Activated T-cell treated with anti-CD3 and anti-CD28 coated beads for 48 hours (primary cell): ENCODE measurements around the gene HOMEZ.
"Not testable (repeated sequence)": the region's sequence is repeated elsewhere in the genome, so short reads cannot be mapped to it uniquely, and the experiment has no call there.

Experiments
- DNase-seq: peaks from one replicate; pipeline ENCODE4 v3.0.0-alpha.2; 2020; ENCODE audit warnings: low read depth

HOMEZ gene

GRCh38 chr14:23286020-23286901 lies at the start of gene HOMEZ:
Gene HOMEZ, minus strand, starts transcription at chr14:23286132. Its CDS starts 180 bp downstream, at chr14:23285952.
- DNase-seq: peak; percentile 97

DNA sequence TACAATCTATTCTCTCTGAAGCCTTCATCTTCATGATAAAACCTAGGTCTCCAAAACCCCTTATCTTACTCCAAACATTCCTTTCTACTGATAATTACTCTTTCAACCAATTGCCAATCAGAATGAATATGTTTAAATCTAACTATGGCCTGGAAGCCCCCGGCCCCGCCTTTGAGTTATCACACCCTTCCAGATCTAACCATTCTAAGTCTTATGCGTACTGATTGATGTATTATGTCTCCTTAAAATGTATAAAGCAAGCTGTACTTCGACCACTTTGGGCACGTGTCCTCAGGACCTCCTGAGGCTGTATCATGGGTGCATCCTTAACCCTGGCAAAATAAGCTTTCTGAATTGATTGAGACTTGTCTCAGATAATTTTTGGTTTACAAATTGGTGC lies 49.7 kb upstream of the HOMEZ start:
- DNase-seq: no peak

DNA sequence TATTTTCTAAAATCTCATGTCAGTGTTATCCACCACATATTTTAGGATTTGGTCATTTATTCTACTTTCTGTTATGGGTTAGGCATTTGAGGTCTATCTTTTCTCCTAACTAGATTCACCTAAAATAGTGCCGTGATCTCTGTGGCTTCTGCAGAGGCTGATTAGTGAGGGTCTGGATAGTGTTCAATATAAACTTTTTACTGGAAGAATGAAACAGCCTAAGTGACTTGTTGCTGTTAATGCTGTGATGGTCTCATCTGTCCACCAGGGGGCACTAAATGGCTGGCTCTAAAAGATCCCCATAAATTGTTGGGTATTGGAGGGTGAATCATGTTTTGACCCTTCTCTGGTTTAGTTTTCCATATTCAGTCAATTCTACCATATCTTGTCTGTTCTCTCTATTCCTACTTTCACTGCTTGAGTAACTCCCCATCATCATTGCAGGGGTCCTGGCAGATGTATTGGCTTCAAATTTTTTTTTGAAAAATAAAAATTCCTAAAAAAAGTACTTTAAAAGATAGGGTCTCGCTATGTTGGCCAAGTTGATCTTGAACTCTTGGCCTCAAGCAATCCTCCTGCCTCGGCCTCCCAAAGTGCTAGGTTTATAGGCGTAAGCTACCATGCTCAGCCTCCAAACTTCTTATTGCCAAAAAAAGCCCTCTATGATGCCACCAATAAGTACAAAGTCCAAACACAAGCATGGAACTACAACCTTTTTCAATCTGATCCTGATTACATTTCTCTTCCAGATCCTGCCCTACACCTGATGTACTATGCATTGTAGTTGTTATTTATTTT lies 42.2 kb upstream of the HOMEZ start:
- peak; percentile 49 for DNase-seq

DNA sequence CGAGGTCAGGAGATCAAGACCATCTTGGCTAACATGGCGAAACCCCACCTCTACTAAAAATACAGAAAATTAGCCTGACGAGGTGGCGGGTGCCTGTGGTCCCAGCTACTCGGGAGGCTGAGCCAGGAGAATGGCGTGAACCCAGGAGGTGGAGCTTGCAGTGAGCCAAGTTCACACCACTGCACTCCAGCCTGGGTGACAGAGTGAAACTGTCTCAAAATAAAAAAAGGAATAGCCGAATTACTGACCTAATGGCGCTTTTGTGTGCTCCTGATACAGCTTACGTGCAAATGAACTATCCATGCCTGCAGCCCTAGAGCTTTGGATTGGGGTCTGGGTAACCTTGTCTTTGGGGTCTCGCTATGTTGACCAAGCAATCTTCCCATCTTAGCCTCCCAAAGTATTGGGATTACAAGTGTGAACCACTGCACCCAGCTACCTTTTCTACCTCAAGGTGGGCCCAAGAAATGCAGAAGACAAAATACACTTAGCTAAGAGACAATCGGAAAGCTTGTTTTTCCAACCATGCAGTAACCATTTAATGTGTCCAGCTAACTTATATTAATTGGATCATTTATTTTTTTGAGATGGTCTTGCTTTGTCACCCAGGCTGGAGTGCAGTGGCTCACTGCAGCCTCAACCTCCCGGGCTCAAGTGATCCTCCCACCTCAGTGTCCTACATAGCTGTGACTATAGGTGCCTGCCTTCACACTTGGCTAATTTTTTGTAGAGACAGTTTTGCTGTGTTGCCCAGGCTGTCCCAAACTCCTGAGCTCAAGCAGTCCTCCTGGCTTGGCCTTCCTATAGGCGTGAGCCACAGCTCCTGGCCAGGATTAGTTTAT lies 40.8 kb upstream of the HOMEZ start:
- DNase-seq: no peak

DNA sequence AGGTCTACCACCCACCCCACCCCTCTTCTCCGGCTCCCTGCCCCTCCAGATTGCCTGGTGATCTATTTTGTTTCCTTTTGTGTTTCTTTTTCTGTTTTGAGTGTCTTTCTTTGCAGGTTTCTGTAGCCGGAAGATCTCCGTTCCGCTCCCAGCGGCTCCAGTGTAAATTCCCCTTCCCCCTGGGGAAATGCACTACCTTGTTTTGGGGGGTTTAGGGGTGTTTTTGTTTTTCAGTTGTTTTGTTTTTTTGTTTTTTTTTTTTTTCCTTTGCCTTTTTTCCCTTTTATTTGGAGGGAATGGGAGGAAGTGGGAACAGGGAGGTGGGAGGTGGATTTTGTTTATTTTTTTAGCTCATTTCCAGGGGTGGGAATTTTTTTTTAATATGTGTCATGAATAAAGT lies 39.8 kb upstream of the HOMEZ start:
- DNase-seq: not testable (repeated sequence)

GRCh38 chr14:23324993-23325392 lies 39.1 kb upstream of the HOMEZ start:
- no peak for DNase-seq

- no peak for DNase-seq
Measured at GRCh38 chr14:23324455-23324846, 38.5 kb upstream of the HOMEZ start.

DNA sequence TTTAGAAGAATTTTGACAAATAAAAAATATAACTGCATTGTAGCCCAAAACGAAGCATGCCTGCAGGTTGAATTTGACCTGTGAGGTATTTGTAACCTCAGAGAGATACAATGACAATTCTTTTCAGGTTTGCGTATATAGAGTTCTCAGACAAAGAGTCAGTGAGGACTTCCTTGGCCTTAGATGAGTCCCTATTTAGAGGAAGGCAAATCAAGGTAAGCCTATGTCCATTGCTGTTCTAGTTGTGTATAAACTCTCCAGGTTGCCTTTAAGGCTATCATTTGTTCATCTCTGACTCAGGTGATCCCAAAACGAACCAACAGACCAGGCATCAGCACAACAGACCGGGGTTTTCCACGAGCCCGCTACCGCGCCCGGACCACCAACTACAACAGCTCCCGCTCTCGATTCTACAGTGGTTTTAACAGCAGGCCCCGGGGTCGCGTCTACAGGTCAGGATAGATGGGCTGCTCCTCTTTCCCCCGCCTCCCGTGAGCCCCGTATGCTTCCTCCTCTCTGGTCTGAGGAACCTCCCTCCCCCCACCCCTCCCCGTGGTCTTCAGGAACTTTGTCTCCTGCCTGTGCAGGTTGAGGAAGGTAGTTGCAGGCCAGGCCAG lies 38.0 kb upstream of the HOMEZ start:
- no peak for DNase-seq

DNA sequence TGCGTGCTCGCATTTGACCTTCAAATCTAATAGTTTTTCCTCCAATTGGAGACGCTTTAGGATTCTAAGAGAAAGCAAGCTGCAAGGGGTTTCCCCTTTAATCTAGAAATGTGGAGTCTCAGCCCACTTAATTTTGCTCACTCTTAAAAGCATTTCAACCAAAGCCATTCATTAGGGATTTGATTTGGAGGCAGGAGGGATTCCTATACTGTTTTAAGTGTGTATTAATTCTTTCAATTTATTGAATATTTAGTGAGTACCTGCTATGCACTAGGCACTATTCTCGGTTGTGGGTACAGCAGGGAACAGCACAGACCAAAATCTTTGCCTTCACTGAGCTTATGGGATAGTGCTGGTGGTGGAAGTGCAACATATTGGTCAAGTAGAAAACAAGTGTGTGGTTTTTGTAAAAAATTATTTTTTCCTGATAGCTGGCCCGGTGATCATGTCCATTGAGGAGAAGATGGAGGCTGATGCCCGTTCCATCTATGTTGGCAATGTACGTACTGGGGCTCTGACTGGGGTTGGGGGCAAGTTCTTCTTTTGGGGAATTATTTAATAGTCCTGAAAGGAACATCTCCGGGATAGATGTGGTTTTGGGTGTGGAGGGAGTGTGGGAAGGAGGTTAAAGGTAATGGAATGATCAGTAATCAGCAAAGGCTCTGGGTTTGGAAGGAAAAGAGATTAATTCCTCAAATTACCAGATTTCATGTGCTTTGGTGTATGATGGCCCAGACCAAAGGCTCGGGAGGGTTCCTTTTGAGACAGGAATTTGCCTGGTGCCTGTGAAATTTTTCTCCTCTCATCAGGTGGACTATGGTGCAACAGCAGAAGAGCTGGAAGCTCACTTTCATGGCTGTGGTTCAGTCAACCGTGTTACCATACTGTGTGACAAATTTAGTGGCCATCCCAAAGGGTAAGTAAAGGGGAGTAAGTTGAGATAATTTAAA lies 36.9 kb upstream of the HOMEZ start:
- DNase-seq: no peak

GRCh38 chr14:23321572-23322547 lies 35.9 kb upstream of the HOMEZ start:
- peak; percentile 62 for DNase-seq

DNA sequence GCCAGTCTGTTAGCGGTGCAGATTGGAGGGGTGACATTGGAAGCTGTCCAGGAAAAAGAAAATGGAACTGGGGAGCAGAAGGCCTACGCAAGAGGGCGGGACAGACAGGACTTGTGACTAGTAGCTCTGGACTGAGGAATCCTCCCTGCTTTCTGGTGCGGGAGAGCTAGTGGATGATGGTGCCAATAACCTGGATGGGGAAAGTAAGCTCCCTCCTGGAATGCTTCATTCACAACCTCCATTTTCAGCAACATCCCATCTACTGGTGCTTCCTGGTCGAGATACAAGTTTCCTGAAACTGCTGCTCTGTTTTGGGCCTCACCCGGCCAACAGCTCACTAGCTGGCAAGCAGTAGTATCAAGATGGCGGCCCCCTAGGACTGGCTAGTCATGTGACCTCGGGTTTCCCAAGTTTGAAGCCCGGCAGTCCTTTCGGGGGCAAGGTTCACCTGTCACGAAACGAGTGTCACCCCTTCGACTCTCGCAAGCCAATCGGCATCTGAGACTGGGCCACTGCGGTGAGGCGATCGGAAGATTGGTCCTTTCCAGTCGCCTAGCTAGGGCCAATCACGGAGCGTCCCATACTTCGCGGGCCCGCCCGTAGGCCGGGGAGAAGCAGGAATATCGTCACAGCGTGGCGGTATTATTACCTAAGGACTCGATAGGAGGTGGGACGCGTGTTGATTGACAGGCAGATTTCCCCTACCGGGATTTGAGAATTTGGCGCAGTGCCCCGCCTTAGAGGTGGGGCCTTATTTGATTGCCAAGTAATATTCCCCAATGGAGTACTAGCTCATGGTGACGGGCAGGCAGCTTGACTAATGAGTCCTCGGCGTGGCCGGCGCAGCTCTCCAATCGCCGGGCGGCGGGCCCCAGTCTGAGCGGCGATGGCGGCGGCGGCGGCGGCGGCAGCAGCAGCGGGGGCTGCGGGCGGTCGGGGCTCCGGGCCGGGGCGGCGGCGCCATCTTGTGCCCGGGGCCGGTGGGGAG lies 34.9 kb upstream of the HOMEZ start, which contains the start of gene PABPN1:
TSS of gene PABPN1 (plus strand) at position 874 of the 988 bp plus-strand sequence. CDS start at position 887, 13 bp downstream.
- peak; percentile 94 for DNase-seq

GRCh38 chr14:23319746-23320583 lies 34.0 kb upstream of the HOMEZ start:
- no peak for DNase-seq

DNA sequence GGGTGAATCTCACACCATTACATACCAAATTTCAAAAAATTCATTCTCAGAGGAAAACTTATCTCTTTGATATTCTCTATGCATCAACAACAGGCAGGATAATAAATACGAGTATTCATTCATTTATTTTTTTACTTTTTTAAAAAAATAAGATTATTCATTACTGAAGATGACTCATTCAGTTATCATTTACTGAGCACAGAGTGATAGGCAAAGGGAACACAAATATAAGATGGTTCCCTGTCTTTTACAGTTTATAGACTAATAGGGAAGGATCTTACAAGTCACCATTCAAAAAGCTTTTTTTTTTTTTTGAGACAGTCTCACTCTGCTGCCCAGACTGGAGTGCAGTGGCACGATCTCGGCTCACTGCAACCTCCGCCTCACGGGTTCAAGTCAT lies 30.4 kb upstream of the HOMEZ start:
- DNase-seq: no peak

DNA sequence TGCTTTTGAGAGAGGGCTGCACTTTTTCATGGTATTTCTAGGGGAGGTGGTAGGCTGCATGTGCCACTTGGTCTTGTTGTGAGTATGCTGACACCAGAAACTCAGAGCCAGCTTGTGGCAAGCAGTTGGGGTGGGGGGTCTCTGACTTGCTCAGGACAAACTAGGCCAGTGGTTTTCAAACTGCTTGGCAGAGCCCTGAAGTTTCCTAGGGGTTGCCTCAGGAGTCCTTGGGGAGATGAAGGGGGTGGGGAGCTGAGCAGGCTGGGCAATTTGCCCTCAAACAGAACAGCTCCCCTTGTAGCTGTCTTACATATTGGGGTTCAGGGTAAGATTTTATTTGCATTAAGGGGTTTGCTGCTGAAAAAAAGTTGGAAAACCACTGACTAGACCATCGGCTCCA lies 24.6 kb upstream of the HOMEZ start:
- DNase-seq: no peak

DNA sequence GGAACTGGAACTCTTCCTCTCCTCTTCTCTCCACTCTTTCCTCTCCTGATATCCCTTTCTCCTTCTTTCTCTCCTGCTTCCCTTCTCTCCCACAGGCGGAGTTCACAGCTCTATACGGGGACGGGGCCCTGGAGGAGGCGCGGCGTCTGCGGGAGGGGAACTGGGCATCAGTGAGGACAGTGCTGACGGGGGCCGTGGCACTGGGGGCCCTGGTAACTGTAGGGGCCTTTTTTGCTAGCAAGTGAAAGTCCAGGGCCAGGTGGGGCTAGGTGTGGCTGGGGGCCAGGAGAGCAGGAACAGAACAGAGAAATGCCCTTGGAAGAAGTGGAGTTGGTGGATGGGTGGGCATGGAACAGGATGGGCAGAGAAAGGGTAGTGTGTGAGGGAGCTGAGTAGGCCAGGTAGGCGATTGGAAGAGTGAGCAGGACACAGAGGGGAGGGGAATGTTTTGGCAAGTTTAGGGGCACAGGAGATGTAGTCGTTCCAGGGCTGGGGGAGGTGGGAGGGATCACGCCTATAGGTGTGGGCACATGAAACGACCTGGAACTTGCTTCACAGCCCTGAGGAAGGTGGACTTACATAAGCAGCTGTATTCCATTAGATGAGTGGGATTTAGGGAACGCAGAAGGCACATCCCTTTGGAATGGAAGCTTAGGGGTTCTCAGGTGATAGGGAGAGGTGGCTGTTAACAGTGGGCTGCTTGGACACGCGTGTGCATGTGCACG lies 23.0 kb upstream of the HOMEZ start:
- DNase-seq: no peak
